Activated CD4-positive, CD25-positive, alpha-beta regulatory T cell treated with anti-CD3 and anti-CD28 coated beads, Interleukin-2, amount 50 U/mL, for 16 hours (primary cell): Measurements from ENCODE around the gene TRDN.

Experiments
- DNase-seq: peaks from one replicate; pipeline ENCODE4 v3.0.0-alpha.2; 2020; ENCODE audit warnings: low read depth, low spot score

The TRDN gene

DNA sequence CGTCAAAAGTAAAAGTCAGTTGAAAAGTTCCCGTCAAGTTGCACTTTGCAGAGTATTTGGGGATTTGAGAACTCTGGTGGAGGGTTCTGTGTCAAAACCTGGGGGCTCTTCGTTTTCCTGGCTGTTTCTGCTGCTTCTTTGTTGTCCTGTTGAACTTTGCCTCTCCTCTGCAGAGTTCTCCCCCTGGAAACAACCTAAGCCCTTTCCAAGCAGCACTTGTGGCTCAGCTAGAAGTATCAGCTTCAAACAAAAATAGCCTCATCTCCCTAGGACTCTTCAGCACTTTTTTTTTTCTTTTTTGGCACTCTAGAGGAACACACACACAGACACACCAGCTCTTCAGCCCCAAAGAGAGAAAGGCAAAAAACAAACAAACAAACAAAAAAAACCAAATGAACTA lies at the start of gene TRDN:
TRDN (minus strand) TSS at position 169 of the 400 bp plus-strand sequence. CDS start 175 bp downstream, outside the sequence.
- no peak for DNase-seq

DNA sequence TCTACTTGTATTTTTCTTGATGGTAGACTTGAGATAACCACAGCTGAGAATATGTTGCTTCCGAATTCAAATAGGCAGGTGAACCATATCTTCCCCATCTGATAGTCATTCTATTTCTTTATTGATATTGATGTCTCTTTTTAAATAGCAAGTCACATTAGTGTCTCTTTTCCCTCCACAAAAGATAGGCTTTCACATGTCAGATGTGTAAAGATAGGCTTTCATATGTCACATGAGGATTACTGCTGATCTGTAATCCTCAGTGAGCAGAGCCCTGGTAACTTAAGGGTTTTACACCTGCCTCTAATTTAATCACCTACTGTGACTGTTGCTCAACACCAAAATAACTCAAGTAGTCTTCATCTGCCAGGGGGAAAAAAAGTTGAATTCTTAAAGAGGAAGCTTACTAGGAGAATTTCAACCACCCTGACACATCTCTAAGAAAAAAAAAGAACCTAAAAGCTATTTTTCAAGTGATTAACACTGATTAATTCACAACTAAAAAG lies 45.3 kb upstream of the TRDN start:
- no peak for DNase-seq

DNA sequence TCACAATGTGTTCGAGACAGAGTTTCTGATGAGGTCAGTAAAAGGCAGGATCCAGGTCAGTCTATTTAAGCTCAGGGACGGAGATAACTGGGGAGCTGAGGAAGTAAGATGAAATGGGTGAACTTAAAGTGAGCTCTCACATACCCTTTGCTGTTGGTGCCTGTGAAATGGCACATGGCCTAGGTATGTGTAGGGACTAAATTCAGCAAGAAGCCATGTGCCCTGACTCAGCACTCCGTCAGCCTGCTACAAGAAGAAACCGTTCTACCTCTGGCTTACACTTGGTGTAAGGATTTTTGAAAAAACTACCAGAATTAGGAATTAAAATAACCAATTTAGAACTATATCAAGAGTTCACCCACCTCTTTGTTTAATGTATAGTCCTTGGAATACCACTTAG lies 41.1 kb upstream of the TRDN start:
- no peak for DNase-seq

DNA sequence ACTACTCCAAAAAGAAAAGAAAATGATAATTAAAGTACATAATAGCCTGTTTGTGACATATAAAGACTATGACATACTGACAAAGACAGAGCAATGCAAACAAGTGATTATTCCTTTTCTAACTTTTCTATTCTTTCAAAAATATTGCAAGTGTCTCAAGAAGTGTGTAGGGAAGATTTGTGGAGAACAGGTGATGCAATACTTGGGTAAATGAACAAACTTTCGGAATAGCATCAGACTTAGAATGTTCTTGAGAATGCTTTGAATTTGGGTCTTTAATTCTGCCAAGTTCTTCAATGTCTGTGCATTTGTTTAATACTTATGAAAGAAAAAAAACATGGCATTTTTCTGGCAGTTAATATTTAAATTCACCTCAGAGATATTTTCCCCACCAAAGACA lies 40.0 kb upstream of the TRDN start:
- DNase-seq: no peak

DNA sequence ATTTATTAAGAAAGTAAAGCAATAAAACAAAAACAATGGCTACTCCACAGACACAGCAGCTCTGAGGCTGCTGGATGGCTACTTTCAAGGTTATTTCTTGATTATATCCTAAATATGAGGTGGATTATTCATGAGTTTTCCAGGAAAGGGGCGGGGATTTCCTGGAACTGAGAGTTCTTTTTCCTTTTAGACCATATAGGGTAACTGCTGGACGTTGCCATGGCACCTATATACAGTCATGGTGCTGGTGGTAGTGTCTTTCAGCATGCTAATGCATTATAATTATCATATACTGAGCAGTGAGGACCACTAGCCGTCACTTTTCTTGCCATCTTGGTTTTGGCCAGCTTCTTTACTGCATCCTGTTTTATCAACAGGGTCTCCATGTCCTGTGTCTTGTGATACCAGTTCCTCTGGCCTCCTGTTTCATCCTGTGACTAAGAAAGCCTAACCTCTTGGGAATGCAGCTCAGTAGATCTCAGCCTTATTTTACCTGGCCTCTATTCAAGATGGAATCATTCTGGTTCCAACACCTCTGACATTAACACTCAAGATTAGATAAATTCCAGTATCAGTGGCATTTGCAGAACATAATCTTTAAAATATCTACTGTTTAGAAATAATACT lies 32.3 kb upstream of the TRDN start:
- DNase-seq: no peak

GRCh38 chr6:123668063-123668462 lies 31.3 kb upstream of the TRDN start:
- no peak for DNase-seq

DNA sequence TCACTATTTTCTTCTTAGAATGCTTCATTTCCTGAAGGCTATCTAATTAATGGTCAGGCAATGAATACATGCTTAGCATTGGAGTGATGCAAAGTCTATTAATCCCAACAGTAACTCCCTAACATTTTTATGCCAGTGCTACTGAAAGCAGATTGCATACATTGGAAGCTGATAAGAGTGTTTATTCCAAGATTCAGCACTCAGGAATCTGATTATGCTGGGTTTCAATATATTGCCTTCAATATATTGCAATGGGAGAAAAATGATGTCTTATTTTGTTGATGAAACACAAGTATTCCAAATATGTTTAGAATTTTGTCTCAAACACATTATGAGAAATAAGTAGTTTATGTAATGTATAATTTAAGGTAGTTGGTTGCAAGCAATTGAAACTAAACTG lies 26.7 kb upstream of the TRDN start:
- no peak for DNase-seq

GRCh38 chr6:123662757-123663156 lies 26.0 kb upstream of the TRDN start:
- no peak for DNase-seq

DNA sequence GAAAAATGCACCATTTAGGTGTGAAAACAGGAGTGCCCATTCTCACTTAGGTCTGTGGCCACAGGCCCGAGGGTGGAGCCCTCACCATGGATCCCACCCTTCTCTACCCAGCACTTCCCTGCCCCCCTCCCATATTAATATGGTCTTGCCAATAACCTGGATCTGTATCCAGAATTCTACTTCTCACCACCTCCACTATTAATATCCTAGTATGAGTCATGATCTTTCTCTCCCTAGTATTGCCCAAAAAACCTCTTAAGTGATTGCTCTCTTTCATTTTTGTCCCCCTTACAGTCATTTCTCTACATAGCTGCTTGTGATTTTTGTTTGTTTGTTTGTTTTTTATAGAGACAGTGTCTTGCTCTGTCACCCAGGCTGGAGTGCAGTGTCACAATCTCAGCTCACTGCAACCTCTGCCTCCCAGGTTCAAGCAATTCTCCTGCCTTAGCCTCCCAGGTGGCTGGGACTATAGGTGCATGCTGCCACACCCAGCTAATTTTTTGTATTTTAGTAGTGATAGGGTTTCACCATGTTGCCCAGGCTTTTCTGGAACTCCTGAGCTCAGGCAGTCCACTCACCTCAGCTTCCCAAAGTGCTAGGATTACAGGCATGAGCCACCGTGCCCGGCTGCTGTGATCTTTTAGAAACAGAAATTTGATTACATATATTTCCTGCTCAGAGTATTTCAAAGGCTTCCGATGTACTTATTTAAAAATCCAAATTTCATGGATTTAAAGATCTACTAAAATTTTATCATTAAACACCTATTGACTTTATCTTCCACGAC lies 24.5 kb upstream of the TRDN start:
- DNase-seq: no peak

GRCh38 chr6:123659960-123660748 lies 23.4 kb upstream of the TRDN start:
- no peak for DNase-seq

DNA sequence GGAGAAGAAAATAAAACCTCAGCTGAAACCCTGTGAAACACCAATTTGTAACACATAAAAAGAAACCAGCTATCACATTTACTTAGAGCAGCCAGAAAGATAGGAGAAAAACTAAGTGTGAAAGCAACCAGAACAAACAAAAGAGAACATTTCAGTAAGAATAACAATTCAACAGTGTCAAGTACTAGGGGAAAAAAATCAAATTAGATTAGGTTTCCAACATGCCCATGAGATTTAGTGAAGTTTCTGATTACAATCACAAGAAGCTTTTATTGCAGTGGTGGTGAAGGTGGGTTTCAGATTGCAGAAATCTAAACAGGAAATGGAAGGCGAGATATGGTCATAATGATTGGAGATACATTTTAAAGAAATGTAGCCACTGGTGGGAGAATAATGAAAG lies 22.1 kb upstream of the TRDN start:
- DNase-seq: no peak

- no peak for DNase-seq
Measured at GRCh38 chr6:123655521-123656306, 19.0 kb upstream of the TRDN start.

GRCh38 chr6:123648723-123649122 lies 12.0 kb upstream of the TRDN start:
- DNase-seq: no peak

DNA sequence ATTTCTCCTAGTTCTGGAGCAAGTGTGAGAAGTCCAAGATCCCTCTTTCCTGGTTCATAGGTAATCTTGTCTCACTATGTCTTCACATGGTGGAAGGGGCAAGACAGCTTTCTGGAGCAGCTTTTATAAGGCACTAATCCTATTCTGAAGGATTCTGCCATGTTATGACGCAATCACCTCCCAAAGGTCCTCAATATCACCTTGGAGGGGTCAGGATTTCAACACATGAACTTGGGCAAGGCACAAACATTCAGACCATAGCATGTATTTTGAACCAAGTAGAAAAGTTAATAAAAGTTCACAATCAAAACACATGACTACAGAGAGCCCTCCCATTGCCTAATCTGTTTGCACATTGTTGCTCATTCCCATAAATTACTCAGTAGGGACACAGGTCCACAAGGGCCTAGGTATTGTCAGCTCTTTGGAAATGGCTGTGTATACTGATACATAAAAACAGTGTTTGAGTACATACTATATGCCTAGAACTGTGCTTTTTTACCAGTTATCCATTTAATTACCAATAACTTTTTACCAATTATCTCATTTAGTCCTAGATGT lies 11.3 kb upstream of the TRDN start:
- DNase-seq: no peak

DNA sequence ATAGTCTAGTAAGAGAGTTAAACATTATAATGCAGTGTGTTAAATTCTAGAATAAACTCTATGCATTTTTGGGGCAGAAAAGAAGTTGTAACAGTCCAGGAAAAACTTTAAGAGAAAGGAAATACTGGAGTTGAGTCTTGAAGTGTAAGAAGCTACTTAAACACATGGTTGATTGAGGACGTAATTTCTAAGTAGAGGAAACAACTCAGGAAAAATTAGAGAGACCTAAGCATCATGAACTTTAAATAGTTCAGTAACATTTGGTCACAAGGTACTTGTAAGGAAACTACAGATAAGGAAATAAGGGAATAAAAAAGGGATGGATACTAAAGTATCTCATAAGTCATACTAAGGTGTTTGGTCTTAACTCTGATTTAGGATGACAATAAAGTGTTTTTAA lies 4.7 kb upstream of the TRDN start:
- DNase-seq: no peak

DNA sequence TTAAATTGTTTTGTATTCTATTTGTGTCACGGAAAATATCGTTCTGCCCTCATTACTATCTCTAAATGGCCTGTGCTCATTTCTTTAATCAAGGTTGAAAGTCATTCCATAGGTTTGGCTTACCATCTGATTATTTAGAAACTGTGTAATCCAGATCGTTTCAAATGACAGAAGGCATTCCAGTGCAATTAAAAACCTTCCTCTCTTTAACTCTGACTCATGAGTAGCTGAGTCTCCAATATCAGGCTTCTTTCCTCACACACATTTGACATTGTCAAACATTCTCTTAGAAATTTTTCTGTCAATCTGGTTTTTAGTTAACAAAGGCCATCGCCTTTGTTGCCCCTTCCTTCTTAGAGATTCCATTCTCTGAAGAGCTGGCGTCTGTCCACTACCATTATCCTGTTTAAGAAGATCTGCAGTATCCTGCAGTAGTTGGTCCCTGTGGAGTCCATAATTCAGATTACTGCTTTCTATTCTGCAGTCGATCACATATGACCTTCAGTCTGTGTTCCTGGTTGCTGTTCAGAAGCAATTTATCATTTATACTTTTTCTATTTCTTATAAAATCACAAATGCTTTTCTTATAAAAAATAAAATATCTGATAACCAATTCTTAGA lies 3.9 kb upstream of the TRDN start:
- no peak for DNase-seq

GRCh38 chr6:123638865-123639264 lies 2.1 kb upstream of the TRDN start:
- DNase-seq: no peak

DNA sequence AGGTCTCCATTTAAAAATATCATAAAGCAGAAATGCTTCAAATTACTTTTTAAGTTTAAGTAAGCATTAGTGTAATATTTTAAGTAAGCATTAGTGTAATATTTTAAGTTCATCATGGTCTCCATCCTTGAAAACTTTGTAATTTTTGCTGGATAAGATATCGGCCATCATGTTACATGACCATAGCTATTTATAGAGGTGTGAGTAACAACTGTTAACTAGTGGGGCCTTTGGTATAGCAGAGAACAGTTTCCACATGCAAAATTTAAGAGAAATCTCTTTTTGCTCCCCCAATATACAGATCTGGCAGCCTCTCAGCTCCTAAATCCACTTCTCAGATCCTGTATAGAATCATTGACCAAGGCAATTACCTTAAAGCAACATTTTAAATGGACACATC lies 468 bp downstream of the TRDN start:
- no peak for DNase-seq

GRCh38 chr6:123635567-123635966 lies 1.2 kb downstream of the TRDN start:
- DNase-seq: no peak

DNA sequence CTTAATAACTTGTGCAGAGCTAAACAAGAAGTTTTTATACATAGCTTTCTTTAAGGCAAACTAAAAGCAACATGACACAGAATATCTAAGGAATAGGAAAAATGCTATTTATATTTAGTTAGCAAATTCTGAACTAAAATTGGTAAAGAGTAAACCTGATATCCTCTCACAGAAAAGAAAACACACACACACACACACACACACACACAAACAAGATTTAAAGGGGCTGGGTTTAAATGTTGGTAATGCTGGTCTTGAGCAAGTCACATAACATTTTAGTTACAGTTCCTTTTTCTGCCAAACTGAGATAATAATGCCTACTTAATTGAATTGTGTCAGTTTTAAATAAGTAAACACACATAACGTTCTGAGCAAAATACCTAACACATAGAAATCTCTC lies 1.6 kb downstream of the TRDN start:
- no peak for DNase-seq

DNA sequence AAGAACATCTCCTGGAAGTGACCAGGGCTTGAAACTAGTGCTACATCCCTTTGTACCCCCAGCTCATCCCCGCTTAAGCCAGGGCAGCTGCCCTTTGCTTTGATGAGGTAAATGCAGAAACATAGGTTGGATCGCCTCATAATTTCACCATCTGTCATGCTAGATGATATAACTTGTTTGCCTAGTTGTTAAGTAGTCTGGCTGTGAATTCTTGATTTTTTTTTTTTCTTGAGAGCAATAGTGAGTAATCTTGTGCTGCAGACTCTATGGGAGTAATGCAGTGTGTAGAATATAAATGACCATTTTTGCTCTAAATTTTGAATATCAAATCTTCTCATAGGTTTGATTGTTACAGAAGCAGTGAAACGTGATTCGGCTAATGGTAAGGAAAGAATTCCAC lies 4.1 kb downstream of the TRDN start:
- DNase-seq: no peak
